NOMO-1 treated with dmso at 0.1 percent for 144 hours (cell line): ENCODE results near the gene SH3RF3.
"Not testable (repeated sequence)": the region's sequence is repeated elsewhere in the genome, so short reads cannot be mapped to it uniquely, and the experiment has no call there.

Experiments used
- DNase-seq: peaks from one replicate; lab custom pipeline; 2025; ENCODE audit not compliant: unreplicated experiment; lab: John Stamatoyannopoulos, UW

The SH3RF3 gene

DNA sequence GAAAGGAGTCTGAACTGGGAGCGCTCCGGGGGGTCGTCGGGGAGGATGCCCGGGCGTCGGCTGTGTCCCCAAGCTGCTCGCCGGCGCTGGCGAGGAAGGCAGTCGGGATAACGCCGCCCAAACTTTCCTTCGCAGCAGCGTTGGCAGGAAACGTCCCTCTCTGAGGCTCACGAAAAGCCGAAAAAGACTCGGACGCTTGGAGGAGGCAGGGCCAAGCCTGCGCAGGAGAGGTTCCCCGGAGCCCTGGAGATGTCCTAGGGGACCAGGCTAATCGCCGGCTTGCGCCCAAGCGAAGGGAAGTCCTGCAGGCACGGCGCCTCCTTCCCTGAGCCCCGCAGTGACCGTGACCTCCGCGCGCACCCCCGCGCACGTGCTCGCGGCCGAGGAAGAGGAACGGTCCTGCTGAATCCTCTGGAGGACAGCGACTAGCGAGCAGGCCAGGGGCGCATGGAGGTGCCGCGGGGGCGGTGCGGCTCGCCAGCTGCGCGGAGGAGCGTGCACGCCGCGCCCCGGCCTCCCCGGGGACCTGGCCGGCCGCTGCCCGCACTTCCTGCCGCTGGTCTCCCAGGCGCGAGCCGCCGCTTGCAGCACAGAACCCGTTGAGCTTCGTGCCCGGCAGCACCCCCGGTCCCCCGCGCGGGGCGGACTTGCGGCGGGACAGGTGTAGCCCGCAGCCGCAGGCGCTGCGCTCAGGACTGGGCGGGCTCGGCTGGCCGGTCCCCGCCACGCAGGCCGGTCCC is at the start of gene SH3RF3:
SH3RF3 (plus strand) TSS at position 590 of the 740 bp plus-strand sequence.
- no peak for DNase-seq

DNA sequence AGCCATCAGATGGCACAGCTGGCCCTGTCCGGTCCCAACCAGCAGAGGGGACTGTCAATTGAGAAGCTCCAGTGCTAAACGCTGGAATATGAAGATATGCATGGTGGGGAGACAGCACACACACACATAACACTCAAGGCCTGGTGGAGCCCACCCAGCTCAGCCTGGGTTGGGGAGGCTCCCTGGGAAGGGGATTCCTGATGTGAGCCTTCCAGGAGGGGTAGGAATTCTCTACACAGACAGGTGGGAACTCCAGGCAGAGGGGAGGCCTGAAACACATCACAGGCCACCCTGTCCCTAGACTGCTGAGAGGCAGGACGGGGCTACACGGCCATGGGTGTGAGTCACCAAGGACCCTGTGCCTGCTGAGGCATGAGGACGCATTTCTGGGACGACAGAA is 49.4 kb upstream of the SH3RF3 start:
- no peak for DNase-seq

DNA sequence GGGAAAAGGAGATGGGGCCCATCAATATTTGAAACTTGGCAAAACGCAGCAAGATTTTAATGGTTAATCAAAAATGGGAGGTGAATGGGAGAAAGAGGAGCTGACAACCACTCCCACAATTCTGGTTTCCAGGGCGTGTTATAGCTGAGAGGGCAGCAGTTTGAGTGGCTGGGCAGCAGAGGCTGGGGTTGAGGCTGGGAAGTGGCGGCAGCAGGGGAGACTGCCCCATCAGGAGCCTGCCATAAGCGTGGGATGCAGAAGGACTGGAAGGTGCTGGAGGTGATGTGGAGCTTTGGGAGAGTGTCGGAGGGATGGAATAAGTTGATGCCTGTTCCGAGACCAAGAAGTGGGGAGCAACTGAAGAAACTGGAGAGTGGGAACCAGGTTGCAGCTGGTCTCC is 48.9 kb upstream of the SH3RF3 start:
- no peak for DNase-seq

GRCh38 chr2:109080757-109081156 is 48.2 kb upstream of the SH3RF3 start:
- no peak for DNase-seq

DNA sequence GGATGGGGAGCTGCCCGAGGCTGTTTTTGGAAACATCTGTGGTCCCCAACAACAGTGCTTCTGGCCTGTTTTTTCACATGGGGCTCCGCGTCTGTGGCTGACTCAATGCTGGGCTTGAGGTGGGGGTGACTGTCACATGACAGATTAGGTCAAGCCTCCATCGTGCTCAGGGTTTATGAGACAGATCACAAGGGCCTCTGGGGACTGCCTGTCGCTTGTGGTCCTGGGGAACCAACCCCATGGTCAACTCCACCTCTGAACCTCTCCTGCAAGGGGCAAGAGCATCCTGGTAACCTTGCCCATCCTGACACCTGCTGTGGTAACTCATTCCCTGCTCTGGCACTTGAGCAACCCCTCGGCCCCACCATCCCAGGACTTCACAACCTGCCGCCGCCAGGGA is 47.6 kb upstream of the SH3RF3 start:
- DNase-seq, result no peak

GRCh38 chr2:109083771-109084170 is 45.2 kb upstream of the SH3RF3 start:
- DNase-seq, result no peak

DNA sequence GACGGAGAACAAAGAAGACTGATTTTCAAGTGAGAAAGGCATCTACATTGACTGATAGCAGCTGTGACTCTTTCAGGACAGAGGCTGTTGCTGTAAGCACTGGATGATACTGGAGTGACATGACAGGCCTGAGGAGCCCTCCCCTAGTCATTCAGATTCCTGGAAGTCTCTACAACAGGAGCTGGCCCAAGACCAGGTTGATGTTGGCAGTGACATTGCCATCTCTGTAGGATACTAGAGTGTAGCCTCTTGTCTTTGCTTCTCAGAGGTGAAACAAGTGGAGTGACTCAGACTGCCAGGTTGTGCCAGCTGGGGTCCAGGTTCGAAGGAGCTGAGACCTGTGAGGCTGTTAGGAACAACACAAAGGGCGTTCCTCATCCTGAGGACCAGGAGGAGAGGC is 44.7 kb upstream of the SH3RF3 start:
- no peak for DNase-seq

GRCh38 chr2:109085912-109086742 is 42.9 kb upstream of the SH3RF3 start:
- no peak for DNase-seq

DNA sequence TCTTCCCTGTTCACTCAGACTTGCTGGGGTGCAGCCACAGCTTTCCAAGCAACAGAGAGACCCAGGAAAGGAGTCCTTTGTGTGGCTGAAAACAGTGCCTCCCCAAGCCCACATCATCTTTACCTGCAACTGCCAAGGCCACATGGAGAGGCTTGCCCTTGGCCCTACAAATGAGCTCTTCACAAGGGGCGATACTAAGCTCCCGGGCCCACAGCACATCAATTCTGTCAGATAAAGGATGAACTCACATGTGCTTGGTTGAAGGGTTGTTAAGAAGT is 42.3 kb upstream of the SH3RF3 start:
- no peak for DNase-seq

- DNase-seq, result no peak
These were observed 41.8 kb upstream of the SH3RF3 start for GRCh38 chr2:109087055-109087663.

DNA sequence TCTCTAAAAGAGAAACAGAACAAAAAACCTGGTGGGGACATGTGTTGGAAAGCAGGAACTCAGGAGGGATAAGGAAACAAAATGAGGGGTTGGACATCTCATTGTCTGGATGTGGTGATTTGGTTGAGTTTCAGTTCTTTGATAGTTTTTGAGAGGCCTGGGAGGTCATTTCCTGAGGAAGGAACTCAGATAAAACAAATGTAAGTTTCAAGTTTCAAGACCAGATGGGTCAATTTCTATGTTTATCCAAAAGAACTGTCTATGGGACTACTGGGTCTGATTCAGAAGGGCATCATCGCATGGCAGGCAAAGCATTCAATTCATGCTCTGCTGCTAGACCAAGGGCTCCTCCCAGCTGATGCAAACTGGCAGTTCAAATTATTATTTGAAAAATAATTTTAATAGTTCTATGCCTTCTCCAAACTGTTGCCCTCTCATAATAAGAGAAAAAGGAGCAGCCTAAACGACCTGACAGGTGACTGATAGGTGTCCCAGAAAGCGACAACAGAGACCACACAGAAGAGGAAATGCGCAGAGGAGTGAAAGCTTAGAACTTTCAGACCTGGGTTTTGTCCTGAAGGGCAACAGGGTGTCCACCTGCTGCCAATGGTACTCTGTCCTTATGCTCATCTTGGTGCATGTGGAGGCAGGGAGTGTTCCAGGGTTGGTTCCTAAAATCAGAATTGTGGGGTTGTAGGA is 39.3 kb upstream of the SH3RF3 start:
- DNase-seq, result no peak

DNA sequence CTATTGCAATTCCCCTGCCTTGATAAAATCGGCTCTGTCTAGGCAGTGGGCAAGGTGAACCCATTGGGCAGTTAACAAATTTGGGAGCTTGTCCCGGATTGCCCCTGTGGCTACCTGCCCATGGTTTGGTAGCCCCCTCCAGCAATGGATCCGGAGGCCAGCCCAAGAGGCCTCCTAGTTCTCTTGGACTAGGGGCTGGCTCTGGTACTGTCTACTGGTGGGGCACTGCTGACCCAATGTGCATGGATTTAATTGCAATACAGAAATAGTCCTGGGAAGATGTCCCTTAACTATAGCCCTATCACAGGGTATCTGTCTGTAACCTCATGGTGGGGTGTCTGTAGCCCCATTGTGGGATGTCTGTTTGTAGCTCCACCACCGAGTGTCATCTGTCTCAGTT is 37.5 kb upstream of the SH3RF3 start:
- no peak for DNase-seq

- no peak for DNase-seq
These were observed 34.9 kb upstream of the SH3RF3 start for GRCh38 chr2:109094144-109094543.

GRCh38 chr2:109098251-109098920 is 30.6 kb upstream of the SH3RF3 start:
- no peak for DNase-seq

- no peak for DNase-seq
These were observed 30.1 kb upstream of the SH3RF3 start for GRCh38 chr2:109098921-109099273.

- DNase-seq, result no peak
These were observed 26.3 kb upstream of the SH3RF3 start for GRCh38 chr2:109102588-109103233.

DNA sequence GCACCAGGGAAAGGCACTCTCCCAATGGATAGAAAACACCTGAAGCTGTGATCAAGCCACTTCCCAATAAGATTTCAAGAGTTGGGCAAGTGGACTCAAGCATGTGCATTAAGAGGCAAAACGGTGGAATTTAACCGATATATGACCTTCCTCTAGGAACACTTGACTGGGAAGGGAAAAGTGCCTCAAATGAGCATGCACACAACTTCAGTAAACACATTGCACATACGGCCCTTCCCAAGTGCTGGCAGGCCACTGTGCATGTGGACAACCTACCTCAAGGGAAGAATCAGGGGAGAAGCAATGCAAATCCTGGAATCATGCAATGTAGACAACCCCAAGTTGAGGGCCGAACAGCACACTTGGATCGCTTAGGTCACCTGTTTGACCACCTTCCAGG is 23.9 kb upstream of the SH3RF3 start:
- no peak for DNase-seq

DNA sequence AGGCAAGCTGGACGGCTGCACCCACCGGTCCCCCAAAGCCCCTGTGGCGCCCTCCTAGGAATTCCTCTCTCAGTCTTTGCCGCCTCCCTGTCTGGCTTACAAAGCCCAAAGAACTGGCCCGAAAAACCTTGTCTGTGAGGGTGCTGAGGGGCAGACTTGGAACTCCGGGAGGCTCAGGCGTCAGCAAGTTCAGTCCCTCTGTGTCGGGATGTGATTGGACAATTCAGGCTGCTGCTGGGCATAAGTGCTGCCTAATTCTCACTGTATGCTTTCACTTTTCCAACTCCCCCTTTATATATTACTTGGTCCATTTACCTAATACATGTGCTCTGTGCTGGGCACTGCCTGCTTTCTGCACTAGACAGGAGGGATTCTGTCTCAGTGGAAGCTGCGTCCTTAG is 20.3 kb upstream of the SH3RF3 start:
- DNase-seq, result no peak

DNA sequence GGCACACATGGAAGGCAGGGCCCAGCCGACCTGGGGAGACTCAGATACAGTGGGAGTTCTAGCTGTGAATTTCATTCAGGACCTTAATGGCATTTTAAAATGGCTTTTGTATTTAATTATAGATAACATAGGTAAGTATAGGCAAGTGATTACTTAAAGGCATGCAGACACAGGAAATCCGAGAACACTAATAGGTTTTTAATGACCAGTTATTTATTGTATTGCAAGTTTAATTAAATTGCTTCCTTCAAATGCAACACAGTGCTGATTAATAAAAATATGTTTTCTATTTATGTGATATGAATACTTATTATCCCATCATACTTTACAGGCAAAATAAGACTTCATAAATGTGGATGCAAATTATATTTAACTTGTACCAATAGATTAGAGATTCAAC is 19.7 kb upstream of the SH3RF3 start:
- DNase-seq, result no peak

DNA sequence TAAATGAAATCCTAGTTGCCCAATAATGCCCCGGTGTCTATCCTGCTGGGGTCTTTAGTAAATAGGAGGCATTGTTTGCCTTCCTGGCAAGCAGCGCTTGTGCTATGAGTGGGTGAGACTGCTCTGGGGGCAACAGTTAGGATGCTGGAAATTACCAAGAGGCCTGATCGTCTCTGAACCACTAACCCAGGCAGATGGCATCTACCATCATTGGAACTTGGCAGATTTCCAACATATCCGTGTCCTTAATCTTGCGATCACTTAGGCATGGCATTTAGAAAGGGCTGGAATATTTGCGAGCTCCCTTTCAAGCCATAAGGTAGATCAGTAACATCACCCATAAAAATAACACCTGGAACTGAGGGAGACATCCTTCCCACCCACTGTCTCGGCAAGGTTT is 18.8 kb upstream of the SH3RF3 start:
- no peak for DNase-seq

- not testable (repeated sequence) for DNase-seq
These were observed 11.8 kb upstream of the SH3RF3 start for GRCh38 chr2:109117181-109117580.
